GM21723 (cell line): ENCODE results near the gene FAM25A.
"Not testable (repeated sequence)": the region's sequence is repeated elsewhere in the genome, so short reads cannot be mapped to it uniquely, and the experiment has no call there.

Source experiments
- ATAC-seq: cut with Tn5 transposase; IDR thresholded peaks from one replicate; pipeline ENCODE4 v1.9.1; 2021; ENCODE audit warnings: mild to moderate bottlenecking, moderate library complexity; ENCODE audit not compliant: unreplicated experiment

Gene FAM25A

GRCh38 chr10:87009134-87009696, 10.9 kb upstream of the FAM25A start:
- ATAC-seq = not testable (repeated sequence)

- not testable (repeated sequence) for ATAC-seq
These were observed 6.6 kb upstream of the FAM25A start for GRCh38 chr10:87013528-87013927.

- ATAC-seq = not testable (repeated sequence)
These were observed 4.9 kb upstream of the FAM25A start for GRCh38 chr10:87014986-87015716.

GRCh38 chr10:87018127-87018526, 2.0 kb upstream of the FAM25A start:
- ATAC-seq = not testable (repeated sequence)

DNA sequence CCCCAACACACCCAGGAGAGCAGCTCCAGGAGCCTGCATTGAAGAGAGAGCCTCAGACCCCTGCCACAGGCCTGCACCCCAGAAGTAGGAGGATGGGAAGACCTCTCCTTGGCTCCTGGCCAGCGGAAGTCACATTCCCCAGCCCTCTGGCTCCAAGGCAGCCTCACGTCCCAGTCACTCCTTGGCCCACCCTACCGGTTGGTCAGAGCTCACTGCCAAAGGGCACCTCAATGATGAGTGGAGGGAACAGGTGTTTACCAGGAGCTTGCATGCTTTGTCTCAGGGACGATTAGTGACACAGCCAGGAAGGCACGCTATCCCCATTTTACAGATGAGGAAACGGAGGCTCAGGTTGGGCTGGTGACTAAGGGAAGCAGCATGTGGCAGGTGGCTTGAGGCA, 1.0 kb upstream of the FAM25A start:
- ATAC-seq = not testable (repeated sequence)

GRCh38 chr10:87019504-87019903, 590 bp upstream of the FAM25A start:
- ATAC-seq = not testable (repeated sequence)

- not testable (repeated sequence) for ATAC-seq
These were observed 5.3 kb downstream of the FAM25A start for GRCh38 chr10:87025285-87025958.

DNA sequence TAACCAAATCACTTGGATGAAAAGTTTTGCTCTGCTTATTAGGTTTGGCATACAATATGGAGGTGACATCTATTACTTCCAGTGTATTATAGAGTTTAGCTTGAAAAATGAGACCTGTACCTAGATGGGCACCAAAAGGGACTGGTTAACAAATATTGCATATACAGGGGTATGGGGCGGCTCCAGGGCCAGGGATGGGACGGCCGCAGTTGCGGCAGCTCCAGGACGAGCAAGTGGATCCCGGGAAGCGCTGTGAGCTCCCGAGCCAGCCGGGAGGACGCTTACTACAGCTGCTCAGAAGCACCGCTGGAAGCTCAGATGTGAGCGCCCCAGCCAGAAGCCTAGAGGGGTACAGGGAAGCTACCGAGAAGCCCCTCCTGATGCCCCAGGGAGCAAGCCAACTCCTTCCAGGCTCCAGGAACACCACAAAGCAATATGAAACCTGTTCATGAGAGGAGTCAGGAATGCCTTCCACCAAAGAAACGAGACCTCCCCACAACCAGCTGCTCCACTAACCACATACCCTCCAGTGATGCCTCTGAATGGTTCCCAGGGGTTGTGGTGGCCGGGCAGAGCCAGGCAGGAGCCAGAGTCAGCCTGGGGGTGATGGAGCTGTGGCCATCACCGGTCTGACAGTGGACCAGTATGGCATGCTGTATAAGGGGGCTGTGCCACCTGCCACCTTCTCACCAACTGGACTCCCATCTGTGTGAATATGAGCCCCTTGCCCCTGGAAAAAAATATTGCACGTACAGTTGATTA, 6.8 kb downstream of the FAM25A start:
- not testable (repeated sequence) for ATAC-seq

DNA sequence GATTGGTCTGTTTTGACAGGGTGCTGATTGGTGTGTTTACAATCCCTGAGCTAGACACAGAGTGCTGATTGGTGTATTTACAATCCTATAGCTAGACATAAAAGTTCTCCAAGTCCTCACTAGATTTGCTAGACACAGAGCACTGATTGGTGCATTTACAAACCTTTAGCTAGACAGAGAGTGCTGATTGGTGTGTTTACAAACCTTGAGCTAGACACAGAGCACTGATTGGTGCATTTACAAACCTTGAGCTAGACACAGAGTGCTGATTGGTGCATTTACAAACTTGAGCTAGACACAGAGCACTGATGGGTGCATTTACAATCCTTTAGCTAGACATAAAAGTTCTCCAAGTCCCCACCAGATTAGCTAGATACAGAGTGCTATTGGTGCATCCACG, 10.3 kb downstream of the FAM25A start:
- not testable (repeated sequence) for ATAC-seq

DNA sequence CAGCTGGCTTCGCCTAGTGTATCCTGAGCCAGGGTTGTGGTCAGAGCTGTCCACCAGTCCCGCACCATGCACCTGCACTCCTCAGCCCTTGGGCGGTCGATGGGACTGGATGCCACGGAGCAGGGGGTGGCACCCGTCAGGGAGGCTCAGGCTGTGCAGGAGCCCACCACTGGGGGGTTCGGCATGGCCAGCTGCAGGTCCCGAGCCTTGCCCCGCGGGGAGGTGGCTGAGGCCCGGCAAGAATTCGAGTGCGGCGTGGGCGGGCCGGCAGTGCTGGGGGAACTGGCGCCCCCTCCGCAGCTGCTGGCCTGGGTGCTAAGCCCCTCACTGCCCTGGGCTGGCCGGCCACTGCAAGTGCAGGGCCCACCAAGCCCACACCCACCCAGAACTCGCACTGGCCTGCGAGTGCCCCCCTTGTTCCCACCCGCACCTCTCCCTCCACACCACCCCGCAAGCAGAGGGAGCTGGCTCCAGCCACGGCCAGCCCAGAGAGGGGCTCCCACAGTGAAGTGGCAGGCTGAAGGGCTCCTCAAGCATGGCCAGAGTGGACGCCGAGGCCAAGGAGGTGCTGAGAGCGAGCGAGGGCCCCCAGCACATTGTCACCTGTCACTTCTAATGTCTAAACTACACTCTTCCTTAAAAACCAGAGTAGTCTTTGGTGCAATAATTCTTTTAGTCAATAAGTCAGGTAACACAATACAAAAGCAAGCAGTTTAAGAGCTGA, 11.0 kb downstream of the FAM25A start:
- no peak for ATAC-seq

- ATAC-seq = no peak
These were observed 16.5 kb downstream of the FAM25A start for GRCh38 chr10:87036623-87037022.

DNA sequence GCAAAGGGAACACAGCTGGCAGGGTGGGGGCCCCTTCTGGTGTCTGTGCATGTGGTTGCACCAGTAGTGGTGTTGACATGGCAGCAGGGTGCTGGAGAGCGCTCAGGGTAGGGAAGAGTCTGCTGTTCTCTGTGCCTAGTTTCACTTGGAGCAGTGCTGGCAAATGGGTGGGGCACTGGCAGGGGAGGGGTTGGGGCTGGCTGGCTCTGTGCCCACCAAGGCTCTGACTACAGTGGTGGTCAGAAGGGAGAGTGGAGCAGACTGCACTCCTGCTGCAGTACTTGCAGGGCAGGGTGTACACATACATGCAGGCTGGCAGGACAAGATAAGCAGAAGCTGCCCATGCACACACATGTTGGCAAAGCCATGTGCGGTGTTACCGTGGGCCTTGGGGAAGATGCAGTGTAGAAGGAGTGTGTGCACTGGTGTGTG, 18.2 kb downstream of the FAM25A start:
- ATAC-seq = no peak

DNA sequence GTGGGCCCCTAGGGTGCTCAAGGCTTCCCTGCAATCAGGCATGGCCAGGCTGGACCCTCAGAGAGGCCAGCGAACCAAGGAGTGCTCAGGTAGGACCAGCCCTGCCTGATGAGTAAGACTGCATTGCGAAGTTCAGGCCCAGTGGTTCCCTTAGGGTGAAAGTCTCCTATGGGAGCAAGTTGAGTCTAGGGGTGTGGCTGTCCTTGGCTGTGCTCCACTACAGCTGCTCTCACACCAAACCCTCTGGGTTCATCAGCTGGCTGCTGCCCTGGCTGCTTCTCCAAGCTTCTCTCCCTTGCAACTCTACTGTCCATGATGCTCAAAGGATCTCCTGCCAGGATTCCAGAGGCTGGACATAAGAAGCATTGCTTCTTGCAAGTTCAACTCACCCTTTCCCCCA, 18.7 kb downstream of the FAM25A start:
- no peak for ATAC-seq

GRCh38 chr10:87043579-87043978, 23.5 kb downstream of the FAM25A start:
- ATAC-seq = not testable (repeated sequence)

DNA sequence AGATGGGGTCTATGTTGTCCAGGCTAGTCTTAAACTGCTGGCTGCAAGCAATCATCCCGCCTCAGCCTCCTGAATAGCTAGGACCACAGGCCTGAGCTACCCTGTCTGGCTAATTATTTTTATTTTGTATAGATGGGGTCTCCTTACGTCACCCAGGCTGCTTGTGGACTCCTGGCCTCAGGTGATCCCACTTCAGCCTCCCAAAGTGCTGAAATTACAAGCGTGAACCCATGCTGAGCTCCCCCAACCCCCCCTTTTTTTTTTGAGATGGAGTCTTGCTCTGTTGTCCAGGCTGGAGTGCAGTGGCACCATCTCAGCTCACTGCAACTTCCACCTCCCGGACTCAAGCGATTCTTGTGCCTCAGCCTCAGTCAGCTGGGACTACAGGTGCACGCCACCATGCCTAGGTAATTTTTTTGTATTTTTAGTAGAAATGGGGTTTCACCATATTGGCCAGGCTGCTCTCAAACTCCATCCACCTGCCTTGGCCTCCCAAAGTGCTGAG, 25.4 kb downstream of the FAM25A start:
- no peak for ATAC-seq

- no peak for ATAC-seq
These were observed 33.0 kb downstream of the FAM25A start for GRCh38 chr10:87053111-87053510.

DNA sequence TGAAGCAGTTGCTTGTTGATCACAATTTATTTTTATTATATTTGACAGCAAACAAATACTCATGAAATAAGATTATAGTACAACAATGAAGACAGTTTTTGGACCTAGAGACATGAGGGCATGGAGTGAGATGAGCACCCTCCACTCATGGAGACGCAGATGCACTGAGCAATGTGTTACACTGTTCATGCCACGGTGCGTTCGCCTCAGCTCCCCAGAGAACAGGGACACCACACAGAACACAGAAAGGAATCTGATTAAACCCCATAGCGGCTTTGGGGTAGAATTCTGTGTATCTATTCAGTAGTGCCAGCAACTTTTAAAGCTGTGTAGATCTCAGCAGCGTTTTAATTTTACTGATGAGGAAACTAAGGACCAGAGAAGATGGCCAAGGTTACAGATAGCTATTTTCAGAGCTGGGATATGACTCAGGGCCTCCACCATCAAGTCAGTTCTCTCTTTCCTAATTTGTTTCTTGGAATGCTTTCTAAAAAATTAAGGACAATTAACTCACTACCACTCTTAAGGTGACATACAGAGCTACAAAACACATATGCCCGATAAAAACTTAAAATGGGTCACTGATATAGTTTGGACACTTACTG, 33.6 kb downstream of the FAM25A start:
- no peak for ATAC-seq

DNA sequence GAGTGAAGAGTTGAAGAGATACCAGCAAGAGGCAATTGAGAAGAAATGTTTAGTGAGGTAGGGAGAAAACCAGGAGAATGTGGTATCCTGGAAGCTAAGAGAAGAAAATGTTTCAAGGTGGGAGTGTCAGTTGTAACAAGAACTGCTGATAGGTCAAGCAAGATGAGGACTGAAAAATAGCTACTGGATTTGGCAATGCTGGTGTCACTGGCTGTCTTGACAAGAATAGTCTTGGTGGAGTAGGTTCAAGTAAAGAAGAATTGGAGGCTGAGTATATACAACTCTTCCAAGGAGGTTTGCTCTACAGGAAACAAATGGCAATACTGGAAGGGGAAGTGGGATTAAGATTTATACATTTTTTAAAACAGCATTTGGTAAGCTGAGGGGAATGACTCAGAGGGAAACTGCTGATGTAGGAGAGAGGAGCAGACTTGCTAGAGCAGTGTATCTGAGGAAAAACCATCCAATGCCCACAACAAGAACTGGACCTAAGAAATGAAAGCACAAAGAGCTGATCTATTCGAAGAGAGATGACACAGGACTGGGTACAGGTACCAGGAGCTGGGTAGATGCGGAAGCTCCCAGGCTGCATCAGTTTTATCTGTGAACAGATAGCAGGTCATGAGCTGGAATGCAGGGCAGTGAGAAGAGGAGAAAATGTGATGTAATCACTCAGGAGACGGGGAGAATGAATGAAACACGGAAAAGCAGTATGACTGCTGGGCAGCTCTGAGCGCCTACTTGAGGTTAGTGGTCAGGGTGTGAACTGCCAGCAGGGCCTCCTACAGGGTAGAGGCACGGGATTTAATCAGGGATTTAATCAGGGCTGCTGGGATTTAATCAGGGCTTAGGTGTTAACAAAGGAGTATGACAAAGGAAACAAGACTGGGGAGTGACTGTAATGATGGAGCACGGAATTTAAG, 34.5 kb downstream of the FAM25A start:
- ATAC-seq = no peak

GRCh38 chr10:87058171-87058570, 38.1 kb downstream of the FAM25A start:
- no peak for ATAC-seq
